ENCODE data around the gene CHAF1A. TPM values are rescaled to one million over a fixed set of nuclear protein-coding genes. Genes with fewer than 3 reads are reported as not detected.

CHAF1A gene
- total RNA-seq, 1 donor from 2014 or later, result 5.1 TPM

GRCh38 chr19:4444765-4445741, 42.6 kb downstream of the CHAF1A start:
- no peaks in the 10 kb centered on the region for H3K27me3 ChIP-seq (ENCODE audit: low read depth)
- peaks cover 13% of the 10 kb centered on the region for H3K4me1 ChIP-seq
- no peak for DNase-seq
- no peak overlapping the region for H3K27ac ChIP-seq (replicated peaks)
- H3K4me3 ChIP-seq, result no peak overlapping the region
- no peaks in the 10 kb centered on the region for H3K9me3 ChIP-seq (replicated peaks)
- H3K36me3 ChIP-seq, result peaks cover 62% of the 10 kb centered on the region
- TF ChIP-seq, protein P1, sequence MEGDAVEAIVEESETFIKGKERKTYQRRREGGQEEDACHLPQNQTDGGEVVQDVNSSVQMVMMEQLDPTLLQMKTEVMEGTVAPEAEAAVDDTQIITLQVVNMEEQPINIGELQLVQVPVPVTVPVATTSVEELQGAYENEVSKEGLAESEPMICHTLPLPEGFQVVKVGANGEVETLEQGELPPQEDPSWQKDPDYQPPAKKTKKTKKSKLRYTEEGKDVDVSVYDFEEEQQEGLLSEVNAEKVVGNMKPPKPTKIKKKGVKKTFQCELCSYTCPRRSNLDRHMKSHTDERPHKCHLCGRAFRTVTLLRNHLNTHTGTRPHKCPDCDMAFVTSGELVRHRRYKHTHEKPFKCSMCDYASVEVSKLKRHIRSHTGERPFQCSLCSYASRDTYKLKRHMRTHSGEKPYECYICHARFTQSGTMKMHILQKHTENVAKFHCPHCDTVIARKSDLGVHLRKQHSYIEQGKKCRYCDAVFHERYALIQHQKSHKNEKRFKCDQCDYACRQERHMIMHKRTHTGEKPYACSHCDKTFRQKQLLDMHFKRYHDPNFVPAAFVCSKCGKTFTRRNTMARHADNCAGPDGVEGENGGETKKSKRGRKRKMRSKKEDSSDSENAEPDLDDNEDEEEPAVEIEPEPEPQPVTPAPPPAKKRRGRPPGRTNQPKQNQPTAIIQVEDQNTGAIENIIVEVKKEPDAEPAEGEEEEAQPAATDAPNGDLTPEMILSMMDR (IDR thresholded peaks at IDR 0.05; ENCODE audit: borderline replicate concordance), result no peak
- intact Hi-C loops (cut with micrococcal nuclease), result no loop called here

DNA sequence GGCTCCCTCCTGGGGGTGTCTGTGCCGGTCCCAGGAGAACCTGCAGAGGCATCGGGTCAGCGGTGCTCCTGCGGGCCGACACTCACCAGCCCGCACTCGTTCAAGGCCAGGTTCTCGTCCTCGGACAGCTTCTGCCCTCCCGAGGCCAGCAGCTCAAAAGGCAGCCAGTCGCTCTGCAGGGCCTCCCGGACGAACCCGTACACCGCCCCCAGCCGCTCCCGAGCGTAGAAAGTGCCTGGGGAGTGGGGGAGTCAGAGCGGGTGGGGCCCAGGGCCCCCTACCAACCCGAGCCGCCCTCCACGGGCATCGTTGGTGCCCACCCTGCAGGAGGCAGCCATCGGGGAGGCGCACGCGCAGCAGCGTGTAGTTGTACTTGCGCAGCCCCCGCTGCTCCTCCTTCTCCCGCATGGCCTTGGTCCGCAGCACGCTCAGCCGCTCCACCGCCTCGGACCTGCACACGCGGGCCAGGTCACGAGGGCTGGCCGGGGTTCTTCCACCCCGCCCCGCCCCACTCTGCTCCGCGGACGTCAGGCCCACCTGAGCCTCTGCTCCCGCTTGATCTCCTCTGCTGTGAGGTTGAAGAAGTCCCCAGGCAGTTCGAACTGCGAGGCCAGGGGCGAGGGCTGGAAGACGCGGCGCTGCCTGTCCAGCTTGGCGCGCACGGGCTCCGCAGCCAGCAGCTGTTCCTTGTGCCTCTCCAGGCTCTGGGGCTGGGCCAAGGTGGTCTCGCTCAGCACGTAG, 43.7 kb downstream of the CHAF1A start:
- Histone ChIP-seq H3K36me3 (peaks cover 73% of the 10 kb centered on the region), H3K4me1 (peaks cover 13% of the 10 kb centered on the region), H3K27ac (replicated peaks) (no peak overlapping the region), H3K4me3 (no peak overlapping the region), H3K27me3 (ENCODE audit: low read depth) (no peaks in the 10 kb centered on the region), H3K9me3 (replicated peaks) (no peaks in the 10 kb centered on the region)
- TF ChIP-seq, protein P1 (IDR thresholded peaks at IDR 0.05; ENCODE audit: borderline replicate concordance), result no peak
- DNase-seq, result no peak
- intact Hi-C loops (cut with micrococcal nuclease), result no loop called here

- H3K4me3 ChIP-seq, result no peak overlapping the region
- no peaks in the 10 kb centered on the region for H3K27me3 ChIP-seq (ENCODE audit: low read depth)
- intact Hi-C loops (cut with micrococcal nuclease), result no loop called here
- no peak overlapping the region for H3K27ac ChIP-seq (replicated peaks)
- peaks cover 79% of the 10 kb centered on the region for H3K36me3 ChIP-seq
- H3K9me3 ChIP-seq (replicated peaks), result no peaks in the 10 kb centered on the region
- DNase-seq, result no peak
- TF ChIP-seq, protein P1 (IDR thresholded peaks at IDR 0.05; ENCODE audit: borderline replicate concordance), result no peak
- peaks cover 13% of the 10 kb centered on the region for H3K4me1 ChIP-seq
Observed at GRCh38 chr19:4446704-4447200, 44.3 kb downstream of the CHAF1A start.

GRCh38 chr19:4447327-4448146, 45.1 kb downstream of the CHAF1A start:
- no peak overlapping the region for H3K27ac ChIP-seq (replicated peaks)
- no peak for DNase-seq
- H3K27me3 ChIP-seq (ENCODE audit: low read depth), result no peaks in the 10 kb centered on the region
- H3K4me1 ChIP-seq, result peaks cover 13% of the 10 kb centered on the region
- TF ChIP-seq, protein P1 (IDR thresholded peaks at IDR 0.05; ENCODE audit: borderline replicate concordance), result no peak
- no peaks in the 10 kb centered on the region for H3K9me3 ChIP-seq (replicated peaks)
- H3K4me3 ChIP-seq, result no peak overlapping the region
- H3K36me3 ChIP-seq, result peaks cover 87% of the 10 kb centered on the region
- intact Hi-C loops (cut with micrococcal nuclease), result no loop called here
